Skin of body (tissue), 2 donors: ENCODE measurements around the gene SNIP1. TPM values are rescaled to one million over a fixed set of nuclear protein-coding genes. Genes with fewer than 3 reads are reported as not detected.
"Not testable (repeated sequence)": the region's sequence is repeated elsewhere in the genome, so short reads cannot be mapped to it uniquely, and the experiment has no call there.

Experiments
- DNase-seq: peaks from one replicate; lab custom pipeline; 2025; lab: John Stamatoyannopoulos, UW
- total RNA-seq: library from RNA; depleted of rRNA; stranded (reverse); fragments of >200 nt; gene quantifications from one replicate; pipeline ENCODE4 v1.2.3, GENCODE V29; 2014

The SNIP1 gene, protein sequence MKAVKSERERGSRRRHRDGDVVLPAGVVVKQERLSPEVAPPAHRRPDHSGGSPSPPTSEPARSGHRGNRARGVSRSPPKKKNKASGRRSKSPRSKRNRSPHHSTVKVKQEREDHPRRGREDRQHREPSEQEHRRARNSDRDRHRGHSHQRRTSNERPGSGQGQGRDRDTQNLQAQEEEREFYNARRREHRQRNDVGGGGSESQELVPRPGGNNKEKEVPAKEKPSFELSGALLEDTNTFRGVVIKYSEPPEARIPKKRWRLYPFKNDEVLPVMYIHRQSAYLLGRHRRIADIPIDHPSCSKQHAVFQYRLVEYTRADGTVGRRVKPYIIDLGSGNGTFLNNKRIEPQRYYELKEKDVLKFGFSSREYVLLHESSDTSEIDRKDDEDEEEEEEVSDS
- 11.7 TPM for total RNA-seq

GRCh38 chr1:37553927-37554808, at the start of gene SNIP1:
TSS of gene SNIP1 (minus strand) at chr1:37554293. CDS start at chr1:37554229, 64 bp downstream.
- DNase-seq = peak; percentile 92

GRCh38 chr1:37602750-37603694, 48.9 kb upstream of the SNIP1 start:
- no peak for DNase-seq

DNA sequence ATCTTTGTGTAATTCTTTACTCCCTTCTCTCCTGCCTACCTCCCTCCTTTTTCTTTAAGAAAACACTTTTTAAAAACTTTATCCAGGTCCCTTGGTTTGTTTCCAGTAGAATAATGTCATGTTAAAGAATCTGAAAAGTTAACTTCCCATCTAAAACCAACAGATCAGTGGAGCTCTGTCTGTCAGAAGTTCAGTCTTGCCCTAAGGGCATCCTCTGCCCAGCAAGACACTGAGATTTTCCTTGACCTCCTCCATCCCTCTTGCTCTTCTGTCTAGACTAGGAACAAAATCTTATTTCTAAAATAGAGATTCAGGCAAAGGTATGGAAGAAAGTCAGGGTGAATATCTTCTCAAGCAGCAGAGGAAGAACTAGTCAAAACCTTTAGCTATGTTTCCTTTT, 47.3 kb upstream of the SNIP1 start:
- no peak for DNase-seq

DNA sequence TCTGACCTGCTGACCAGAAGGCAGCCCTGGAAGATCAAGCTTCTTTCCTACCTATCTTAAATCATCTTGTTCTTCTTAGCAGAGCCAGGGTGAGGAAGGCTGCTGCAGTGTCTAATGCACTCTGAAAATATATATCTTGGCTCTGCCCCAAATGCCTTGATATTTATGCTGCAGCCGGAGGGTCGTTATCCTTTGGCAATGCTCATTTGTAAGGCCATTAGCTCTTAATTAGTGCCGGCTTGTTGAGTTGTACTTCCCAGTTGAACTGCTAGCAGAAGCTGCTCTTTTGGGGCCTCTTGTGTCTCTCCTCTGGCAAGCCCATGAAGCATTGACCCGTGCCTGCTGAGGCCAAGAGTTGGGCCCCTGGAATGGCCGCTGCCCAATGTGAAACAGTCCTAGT, 45.8 kb upstream of the SNIP1 start:
- no peak for DNase-seq

DNA sequence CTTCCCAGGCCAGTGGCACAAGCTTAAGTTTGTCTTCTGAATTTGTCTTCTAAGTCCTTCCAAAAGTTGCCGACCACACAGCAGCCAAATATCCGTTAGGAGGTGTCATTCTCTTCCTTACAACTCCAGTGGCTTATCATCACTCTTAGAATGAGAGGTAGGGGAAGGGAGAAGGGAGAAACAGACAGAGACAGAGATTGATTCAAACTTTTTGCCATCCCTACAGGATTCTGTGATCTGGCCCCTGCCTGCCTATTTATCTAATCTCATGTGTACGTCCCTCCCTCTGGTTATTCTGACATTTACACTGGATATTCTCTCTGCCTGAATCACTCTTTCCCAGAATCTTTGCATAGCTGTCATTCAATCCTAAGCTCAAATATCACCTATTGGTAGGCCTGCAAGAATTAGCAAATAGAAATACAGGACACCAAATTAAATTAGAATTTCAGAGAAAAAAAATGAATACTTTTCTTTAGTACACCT, 42.1 kb upstream of the SNIP1 start:
- no peak for DNase-seq

DNA sequence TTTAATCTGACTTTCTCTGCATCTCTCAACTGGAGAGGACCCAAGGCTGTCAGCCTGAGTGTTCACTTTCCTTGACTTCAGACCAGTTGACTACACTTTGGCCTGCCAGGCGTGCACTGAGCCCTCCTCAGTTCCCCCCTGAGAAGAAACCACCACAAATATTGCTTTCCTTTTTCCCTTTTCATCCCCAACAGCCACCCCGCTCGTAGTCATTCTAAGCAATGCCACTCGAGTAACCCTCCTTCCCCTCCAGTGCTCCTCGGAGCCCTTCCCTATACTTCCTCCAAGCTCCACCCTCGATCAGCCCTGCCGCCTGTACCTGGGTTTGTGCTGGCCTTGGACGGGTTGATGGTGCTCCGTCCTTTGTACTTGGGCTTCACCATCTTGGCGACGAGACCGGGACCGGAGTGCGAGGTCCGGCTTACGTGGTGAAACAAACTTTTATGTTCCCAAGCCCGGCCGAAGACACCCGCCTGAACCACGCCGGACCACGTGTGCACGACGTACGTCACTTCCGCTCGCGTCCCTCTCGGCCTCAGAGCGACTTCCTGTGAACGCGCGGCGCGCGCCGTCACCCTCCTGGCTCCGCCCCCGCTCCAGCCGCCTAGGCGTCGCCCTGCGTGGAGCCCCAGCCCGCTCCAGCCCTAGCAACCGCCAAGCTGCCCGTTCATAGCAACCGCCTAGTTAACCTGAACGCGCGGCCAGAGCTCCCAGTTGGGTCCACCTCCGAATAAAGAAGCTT, 41.5 kb upstream of the SNIP1 start, which contains the start of gene GNL2:
Gene GNL2 (minus strand): TSS at position 498 of the 742 bp plus-strand sequence. CDS start 115 bp downstream, at position 383.
- DNase-seq = peak; percentile 96

- no peak for DNase-seq
Observed at GRCh38 chr1:37593726-37594125, 39.6 kb upstream of the SNIP1 start.

DNA sequence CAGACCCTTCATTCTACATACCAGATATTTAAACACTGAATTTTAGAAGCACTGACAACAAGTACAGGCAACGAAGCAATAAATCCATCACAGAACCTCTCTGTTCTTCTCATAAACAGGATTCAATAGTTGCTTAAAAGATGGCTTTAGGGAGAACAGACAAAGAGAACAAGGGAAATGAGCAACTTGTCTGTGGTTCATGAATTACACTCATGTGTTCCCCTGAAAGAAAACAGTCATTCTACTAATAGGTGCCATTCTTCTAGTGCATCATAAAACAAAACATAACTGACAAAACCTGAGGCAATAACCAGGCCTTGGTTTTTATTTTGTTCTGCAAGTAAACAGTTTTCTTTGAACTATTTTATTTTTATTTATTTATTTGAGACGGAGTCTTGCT, 34.8 kb upstream of the SNIP1 start:
- no peak for DNase-seq

GRCh38 chr1:37584544-37584943, 30.5 kb upstream of the SNIP1 start:
- DNase-seq = not testable (repeated sequence)

DNA sequence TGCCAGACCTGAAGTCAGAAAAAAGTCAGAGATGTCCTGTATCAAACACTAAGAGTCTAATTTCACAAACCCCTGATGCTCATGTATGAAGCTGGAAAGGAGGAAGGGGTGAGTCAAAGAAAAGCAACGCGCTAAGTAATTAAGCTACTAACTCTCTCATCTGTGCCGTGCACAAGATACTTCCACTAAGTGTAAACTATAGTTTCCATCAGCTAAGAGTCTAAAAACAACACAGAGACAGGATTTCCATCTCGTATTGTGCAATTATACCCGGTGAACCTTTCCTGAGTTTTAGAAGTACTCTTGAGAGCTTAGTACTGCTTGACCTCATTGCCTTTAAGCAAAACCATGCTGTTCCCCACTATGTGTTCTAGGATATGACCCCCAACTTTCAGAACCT, 21.6 kb upstream of the SNIP1 start:
- no peak for DNase-seq

- no peak for DNase-seq
Observed at GRCh38 chr1:37574834-37575480, 20.9 kb upstream of the SNIP1 start.

- no peak for DNase-seq
Observed at GRCh38 chr1:37570528-37571334, 16.6 kb upstream of the SNIP1 start.

DNA sequence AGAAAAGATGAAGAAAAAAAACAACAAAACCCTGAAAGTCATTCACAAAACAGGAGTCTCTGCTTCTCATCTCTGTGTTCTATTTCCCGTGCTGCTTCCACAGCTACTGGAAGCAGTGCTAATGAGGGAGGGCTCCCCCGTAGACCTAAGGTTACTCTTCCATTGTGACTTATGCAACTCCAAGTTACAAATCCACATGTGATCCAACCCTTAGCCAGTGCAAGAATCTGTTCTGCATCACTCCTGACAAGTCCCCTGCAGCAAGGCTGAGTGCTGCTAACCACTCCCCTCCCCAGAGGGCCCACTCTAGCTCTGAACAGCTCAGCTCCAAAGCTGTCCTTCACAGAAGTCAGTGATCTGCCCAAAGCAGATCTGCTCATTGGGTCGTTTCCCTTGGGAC, 12.9 kb upstream of the SNIP1 start:
- no peak for DNase-seq

DNA sequence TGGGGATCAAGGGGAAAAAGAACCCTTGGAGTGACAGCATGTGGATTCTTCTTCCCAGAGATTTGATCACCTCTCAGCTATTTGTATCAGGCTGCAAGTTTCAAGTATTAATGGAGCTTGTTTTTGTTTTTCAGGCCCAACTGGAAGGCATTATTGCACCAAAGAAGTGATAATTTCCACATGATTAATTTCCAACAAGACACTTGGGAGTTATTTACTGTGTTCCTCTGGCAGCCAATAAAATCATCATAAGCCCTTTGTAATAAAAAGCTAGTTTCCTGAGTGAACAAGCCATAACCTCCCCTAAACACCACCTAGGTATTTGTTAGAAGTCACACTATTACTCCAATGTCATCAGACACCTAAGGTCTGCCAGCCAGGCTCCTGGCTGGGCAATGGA, 10.8 kb upstream of the SNIP1 start:
- peak; percentile 69 for DNase-seq

DNA sequence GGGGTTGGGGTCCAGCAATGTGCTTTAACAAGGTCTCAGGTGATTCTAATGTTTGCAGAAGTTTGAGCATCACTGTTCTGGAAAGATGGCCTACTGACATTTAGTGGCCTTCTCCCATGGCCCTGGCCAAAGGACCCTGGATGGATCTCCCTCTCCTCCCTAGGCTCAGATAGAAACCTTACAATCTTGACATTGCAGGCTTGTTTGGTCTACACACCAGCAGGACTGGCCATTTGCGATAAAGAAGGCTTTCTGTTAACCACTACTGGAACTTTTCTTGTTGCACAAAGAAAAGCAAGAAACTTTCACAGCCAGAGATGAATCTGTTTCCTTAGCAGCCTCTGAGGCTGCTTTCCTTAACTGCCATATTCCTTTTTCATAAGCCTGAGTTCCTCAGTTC, 8.9 kb upstream of the SNIP1 start:
- no peak for DNase-seq

- DNase-seq = no peak
Observed at GRCh38 chr1:37561133-37562132, 7.3 kb upstream of the SNIP1 start.

DNA sequence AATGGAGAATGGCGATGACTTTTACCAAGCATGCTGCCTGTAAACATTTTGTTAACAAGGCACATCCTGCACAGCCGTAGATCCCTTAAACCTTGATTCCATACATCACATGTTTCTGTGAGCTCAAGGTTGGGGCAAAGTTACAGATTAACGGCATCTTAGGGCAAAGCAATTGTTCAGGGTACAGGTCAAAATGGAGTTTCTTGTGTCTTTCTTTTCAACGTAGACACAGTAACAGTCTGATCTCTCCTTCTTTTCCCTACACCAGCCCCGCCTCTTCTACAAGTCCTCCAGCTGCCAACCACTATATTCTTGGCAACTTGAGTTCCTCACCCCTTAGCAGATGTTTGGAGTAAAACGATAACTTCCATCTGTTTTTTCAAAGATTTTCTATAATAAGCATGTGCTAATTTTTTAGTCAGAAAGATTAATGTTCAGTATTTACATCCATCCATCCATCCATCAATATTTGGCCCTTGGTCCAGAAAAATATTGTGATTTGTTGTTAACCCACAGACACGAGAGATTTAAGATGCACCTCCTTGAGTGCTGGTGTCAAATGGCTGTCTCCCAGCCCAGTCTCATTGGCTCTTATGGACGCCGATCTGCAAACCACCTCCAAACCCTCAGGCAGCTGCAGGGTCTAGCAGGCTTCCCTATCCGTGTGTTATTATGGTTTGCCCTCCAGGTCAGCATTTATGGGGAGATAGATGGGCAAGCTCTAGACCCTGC, 6.5 kb upstream of the SNIP1 start:
- DNase-seq = peak; percentile 59
